GM10248 (cell line): ENCODE results near the gene OAT.

Source experiments
- CTCF ChIA-PET: fragments of 300-600 bp; sonication (Branson Sonifier 250); formaldehyde crosslinking; extraction: SDS; loops from one replicate; lab custom pipeline; 2021; ENCODE audit warnings: antibody characterized with exemption; lab: Yijun Ruan, JAX
- POLR2A ChIA-PET: fragments of 350-650 bp; sonication (Branson Sonifier 250); formaldehyde crosslinking; extraction: SDS; loops from one replicate; lab custom pipeline; 2020; ENCODE audit warnings: antibody characterized with exemption; lab: Yijun Ruan, JAX
- DNase-seq: peaks from one replicate; pipeline ENCODE4 v3.0.0; 2012; ENCODE audit errors: extremely low spot score
- CTCF ChIP-seq: IDR thresholded peaks from 2 replicates; pipeline ENCODE4 v1.5.1; 2012; ENCODE audit warnings: mild to moderate bottlenecking, low read depth; ENCODE audit errors: extremely low read depth, missing control alignments, control extremely low read depth

OAT gene

DNA sequence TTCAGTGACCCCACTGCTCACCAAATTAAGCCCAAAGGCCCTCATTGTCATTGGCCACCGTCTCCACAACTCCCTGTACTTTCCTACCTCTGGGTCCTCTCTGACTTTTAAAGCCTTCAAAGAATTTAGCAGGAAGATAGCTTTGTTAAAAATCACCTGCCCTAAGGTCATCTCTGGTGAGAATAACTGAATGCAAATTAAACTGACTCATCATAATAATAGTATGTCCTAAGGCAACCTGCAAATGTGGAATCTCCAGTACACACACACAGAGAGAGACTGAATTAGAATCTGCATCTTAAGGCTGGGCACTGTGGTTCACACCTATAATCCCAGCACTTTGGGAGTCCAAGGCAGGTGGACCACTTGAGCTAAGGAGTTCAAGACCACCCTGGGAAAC lies 24.1 kb downstream of the OAT start:
- DNase-seq = no peak
- POLR2A ChIA-PET = no interaction called here
- TF ChIP-seq CTCF = no peak
- CTCF ChIA-PET = interaction anchor here (1.4 to 20.3 kb wide), 3 partner anchors 10 to 396 kb away, joined by 3 to 341 read pairs (median 21); no protein-coding TSS in a partner anchor

GRCh38 chr10:124392626-124393342 lies 25.9 kb downstream of the OAT start:
- POLR2A ChIA-PET = interaction anchor here (0.7 kb wide), 1 partner anchor 82 kb away, joined by 3 read pairs; no protein-coding TSS in a partner anchor
- DNase-seq = no peak

DNA sequence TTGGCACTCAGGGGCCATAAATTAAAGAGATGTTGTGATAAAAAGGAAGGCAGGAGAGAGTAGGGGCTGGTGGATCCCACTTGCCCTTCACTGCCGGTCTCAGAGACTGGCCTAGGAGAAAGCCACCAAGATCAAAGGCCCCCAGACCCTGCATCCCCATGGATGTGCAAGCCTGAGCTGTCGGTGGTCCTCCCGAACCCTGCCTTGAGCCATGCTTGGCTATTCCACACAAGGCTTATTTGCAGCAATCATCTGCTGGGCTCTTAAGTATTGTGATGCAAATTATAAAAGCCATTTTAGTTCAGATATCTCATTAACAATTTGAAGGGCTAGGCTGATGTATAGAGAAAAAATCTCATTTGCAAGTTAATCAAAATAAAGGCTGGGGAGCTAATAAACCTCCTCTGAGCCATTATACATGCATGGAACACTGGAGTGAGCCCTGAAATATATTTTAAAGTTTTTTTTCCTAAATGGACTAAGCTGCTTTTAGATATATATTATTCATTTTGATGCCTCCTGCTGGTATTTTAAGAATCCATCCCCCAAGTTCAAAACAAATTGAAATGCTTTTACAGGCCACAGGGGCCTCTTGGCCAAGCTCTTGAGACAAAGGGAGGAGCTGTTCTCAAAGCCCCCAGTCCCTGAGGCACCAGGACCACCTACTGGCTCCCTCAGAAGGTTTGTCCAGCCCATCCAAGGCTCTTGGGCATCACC lies 28.1 kb downstream of the OAT start:
- ChIA-PET CTCF (interaction anchor here (0.8 to 20.3 kb wide), 8 partner anchors 9 to 400 kb away, joined by 3 to 341 read pairs (median 8); no protein-coding TSS in a partner anchor), POLR2A (no interaction called here)
- TF ChIP-seq CTCF = no peak
- no peak for DNase-seq

More at GRCh38 chr10:124392626-124393342, 25.9 kb downstream of the OAT start:
- CTCF ChIA-PET = interaction anchor here (1.3 to 20.3 kb wide), 3 partner anchors 12 to 394 kb away, joined by 3 to 341 read pairs (median 21); no protein-coding TSS in a partner anchor
- TF ChIP-seq CTCF = no peak

DNA sequence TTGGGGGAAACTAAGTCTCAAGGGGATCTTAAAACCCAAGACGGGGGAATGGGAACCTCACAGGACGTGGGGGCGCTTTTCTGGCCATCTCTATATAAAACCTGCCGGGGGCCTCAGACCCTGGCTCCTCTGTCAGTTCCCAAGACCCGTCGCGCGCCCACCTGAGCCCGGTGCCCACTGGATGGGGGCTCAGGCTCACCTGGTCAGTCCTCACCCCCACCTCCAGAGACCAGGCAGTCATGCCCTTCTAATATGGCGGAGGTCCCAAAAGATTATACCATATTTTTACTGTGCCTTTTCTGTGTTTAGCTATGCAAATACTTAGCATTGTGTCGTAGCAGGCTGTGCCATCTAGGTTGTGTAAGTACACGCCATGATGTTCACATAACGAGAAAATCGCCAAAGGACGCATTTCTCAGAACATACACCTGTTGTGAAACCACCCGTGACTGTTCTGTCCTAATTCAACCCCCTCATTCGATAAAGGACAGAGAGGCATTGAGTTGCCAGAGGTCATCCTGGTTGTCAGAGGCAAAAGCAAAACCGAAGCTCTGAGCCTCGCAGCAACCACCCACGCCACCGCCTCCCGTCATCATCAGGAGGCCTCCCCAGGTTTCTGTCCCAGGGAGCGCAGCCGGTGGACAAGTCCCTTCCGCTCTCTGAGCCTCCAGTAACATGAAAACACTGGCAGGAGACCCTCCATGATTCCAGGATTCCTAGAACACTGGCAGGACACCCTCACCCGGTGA lies 28.9 kb downstream of the OAT start:
- ChIA-PET CTCF (interaction anchor here (0.8 to 20.3 kb wide), 35 partner anchors 9 to 416 kb away, joined by 3 to 341 read pairs (median 5); partner anchors contain the start of gene LHPP), POLR2A (no interaction called here)
- no peak for DNase-seq
- no peak for TF ChIP-seq CTCF

DNA sequence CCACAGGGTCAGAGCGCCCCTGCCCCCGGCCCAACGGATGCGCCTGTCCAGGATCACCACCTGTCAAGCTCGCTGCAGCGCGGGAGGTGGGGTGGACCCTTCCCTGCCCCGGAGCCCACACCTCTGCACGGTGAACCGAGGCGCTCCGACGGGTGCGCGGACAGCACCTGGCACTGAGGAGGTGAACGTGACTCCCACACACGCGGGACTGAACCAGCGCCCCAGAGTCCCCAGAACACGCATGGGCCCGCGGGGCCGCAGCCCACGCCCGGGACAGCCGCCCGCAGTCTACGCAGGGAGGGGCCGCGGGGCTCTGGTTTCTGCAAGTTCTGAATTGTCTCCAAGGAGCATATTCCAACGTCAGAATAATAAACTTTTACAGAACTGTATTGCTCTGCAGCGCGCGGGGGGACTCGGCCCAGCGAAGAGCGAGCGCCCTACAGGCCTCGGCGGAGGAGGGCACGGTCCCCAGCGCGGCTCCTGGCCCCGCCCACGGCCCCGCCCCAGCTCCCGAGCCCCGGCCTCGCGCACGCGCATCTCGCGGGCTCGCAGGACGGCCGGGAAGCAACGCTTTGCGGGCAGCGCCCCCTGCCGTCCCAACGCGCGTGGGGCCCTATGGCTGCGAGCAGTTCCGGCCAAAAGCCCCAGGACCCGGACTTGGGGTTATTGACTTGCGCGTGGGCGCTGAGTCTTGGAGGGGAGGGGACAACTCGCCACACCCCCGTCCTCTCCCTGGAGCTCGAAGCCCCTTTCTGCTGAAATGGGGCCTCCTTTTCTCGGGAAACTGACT lies 29.7 kb downstream of the OAT start:
- ChIA-PET POLR2A (no interaction called here), CTCF (interaction anchor here (0.6 to 20.3 kb wide), 59 partner anchors 8 to 838 kb away, joined by 3 to 341 read pairs (median 4); partner anchors contain the start of gene LHPP)
- TF ChIP-seq CTCF = peak; percentile 96
- peak; percentile 99 for DNase-seq
